Astrocyte of the cerebellum (primary cell): ENCODE results near the gene NDST1.
A peak's percentile ranks its signal among the peaks of the same experiment; 100 is the strongest.

Experiments
- DNase-seq: peaks from one replicate; pipeline ENCODE4 v3.0.0-alpha.2; 2011; ENCODE audit warnings: low read depth
- H3K4me3 ChIP-seq: 2 replicates; pipeline ENCODE4 v1.5.1; 2011; ENCODE audit warnings: mild to moderate bottlenecking, low read depth, low read length, moderate library complexity
- in situ Hi-C: cut with HindIII; loops from 2 replicates; pipeline ENCODE4 v1.10.0; 2017; ENCODE audit warnings: low sequenced_read_pairs
- TF ChIP-seq, protein P1 (sequence below): IDR thresholded peaks from 2 replicates; pipeline ENCODE4 v1.5.1; 2012; ENCODE audit warnings: low read length, low read depth, moderate library complexity, mild to moderate bottlenecking; ENCODE audit errors: missing control alignments

Gene NDST1

DNA sequence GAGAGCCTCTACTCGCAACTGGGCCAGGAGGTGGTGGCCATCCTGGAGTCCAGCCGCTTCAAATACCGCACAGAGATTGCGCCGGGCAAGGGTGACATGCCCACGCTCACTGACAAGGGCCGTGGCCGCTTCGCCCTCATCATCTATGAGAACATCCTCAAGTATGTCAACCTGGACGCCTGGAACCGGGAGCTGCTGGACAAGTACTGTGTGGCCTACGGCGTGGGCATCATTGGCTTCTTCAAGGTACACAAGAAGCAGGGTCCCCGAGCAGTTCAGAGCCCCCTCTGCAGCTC is 13.5 kb downstream of the NDST1 start:
- no peak overlapping the region for H3K4me3 ChIP-seq
- TF ChIP-seq, protein P1, sequence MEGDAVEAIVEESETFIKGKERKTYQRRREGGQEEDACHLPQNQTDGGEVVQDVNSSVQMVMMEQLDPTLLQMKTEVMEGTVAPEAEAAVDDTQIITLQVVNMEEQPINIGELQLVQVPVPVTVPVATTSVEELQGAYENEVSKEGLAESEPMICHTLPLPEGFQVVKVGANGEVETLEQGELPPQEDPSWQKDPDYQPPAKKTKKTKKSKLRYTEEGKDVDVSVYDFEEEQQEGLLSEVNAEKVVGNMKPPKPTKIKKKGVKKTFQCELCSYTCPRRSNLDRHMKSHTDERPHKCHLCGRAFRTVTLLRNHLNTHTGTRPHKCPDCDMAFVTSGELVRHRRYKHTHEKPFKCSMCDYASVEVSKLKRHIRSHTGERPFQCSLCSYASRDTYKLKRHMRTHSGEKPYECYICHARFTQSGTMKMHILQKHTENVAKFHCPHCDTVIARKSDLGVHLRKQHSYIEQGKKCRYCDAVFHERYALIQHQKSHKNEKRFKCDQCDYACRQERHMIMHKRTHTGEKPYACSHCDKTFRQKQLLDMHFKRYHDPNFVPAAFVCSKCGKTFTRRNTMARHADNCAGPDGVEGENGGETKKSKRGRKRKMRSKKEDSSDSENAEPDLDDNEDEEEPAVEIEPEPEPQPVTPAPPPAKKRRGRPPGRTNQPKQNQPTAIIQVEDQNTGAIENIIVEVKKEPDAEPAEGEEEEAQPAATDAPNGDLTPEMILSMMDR: no peak

DNA sequence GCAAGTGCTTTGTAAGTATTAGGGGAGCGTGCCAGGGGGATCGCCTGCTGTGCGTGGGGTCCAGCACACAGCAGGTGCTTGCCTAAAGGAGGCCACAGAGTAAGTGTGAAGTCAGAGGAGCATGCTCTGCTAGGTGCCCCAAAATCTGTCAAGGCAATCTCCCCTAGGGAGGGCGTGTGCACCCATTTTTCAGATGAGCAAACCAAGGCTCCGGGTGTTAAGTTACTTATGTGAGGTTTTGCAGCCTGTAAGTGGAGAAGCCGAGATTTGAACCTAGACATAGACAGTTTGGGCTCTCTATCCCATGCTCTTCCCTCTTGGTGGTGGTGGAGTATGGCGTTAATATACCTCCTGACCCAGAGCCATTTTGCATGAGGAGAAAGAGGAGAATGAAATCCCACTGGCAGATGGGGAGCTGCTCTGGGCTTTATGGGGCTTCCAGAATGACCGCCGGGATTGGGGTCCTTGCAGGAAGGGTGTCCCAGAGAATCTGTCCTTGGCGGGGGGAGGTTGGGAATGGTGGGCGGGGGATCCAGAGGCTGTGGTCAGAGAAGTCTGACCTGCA is 14.1 kb downstream of the NDST1 start:
- H3K4me3 ChIP-seq: no peak overlapping the region
- in situ Hi-C loops: no loop called here
- no peak for DNase-seq
- TF ChIP-seq, protein P1: no peak

More for the DNA sequence above, 13.5 kb downstream of the NDST1 start:
- in situ Hi-C loops: no loop called here
- no peak for DNase-seq

DNA sequence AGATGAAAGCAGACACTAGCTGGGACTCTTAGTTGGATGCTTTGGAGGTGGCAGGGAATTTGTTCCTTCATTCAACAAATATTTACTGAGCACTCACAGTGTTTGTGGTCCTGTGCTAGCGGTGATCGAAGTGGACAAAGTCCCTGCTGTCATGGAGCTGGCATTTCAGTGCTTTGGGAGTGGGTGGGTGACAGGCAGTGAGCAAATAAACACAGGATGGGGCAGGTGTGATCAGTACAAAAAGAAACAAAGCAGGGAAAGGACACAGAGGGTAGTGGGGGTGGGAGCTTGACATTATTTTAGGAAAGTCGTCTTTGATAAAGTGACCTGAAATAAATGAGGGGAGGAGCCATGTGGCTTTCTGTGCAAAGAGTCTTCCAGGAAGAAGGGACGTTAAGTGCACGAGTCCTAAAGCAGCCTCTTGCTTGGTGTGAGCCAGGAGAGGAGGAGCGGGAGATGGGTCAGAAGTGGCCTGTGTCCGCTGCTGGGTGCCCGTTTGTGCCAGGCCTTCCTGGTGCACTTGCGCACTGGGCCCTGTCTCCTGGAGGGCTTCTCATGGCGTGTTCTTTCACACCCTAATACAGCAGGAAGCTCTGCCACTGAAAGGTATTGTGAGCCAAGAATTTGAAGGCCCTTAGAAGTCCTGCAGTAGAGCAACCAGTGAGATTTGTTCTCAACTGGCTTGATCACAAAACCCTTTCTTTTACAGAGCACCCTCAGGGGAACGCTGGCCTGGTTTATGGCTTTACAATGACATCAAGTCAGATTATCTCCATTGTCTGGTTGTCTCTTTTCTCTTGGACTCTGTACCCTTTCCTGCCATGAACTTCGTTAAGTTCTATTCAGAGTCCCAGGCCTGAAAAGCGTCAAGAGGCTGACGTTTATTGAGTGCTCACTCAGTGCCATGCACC is 14.8 kb downstream of the NDST1 start:
- TF ChIP-seq, protein P1: no peak
- in situ Hi-C loops: no loop called here
- DNase-seq: no peak
- no peak overlapping the region for H3K4me3 ChIP-seq

DNA sequence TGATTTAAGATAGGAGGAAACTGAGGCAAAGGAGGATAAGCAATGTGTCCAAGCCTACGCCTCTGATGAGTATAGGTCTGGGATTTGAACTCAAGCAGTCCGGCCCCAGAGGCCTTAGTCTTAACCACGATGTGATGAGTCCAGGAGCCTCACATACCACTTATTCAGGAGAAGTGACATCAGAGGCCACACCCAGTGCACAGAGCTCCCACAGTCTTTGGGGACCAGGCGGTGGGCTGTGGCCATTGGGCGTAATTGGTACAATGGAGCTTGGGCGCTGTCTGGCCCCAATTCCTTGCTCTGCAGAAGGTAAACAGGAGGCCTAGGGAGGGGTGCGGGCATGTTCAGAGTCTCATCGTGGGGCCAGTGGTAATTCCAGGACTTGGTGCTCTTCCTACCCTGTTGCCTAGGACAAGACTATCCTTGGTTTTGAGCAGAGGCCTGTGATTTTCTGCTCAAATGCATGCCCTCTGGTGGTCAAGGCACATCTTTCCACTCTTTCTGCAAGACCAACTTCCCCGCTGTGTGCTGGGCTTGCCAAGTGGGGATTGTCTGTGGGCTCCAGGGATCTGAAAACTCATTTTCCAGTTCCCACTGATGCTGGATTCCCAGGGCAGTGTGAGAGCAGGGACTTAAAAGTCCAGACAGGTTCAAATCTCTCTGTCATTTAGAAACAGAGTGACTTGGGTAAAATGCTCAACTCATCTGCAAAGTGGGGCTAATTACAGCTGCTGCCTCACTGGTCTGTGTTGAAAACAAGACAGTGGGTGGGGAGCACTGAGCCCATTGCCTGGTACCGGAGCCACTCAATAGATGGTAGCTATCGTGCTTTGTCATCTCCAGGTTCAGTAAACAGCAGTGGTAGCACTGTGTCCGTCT is 15.8 kb downstream of the NDST1 start:
- in situ Hi-C loops: no loop called here
- TF ChIP-seq, protein P1: peak; percentile 81
- DNase-seq: peak; percentile 75
- H3K4me3 ChIP-seq: no peak overlapping the region

DNA sequence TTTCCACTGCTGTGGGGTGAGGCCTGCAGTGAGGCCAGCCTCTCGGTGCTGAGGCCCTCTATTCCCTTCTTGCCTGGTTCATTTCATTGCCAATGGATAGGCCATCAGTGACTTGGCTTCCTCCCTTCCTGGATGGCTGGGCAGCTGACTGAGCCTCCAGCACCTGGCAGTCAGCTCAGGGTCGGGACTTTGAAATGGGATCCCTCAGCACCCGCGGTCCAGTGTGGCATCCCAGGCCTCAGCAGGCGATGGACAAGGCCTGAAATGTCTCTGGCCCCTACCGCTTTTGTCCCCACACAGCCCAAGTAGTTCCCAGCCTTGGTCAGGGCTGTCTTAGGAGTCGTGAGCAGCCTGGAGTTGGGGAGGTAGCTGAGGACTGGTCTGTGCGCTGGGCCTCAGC is 17.2 kb downstream of the NDST1 start:
- H3K4me3 ChIP-seq: no peak overlapping the region
- DNase-seq: no peak
- TF ChIP-seq, protein P1: no peak
- in situ Hi-C loops: no loop called here

DNA sequence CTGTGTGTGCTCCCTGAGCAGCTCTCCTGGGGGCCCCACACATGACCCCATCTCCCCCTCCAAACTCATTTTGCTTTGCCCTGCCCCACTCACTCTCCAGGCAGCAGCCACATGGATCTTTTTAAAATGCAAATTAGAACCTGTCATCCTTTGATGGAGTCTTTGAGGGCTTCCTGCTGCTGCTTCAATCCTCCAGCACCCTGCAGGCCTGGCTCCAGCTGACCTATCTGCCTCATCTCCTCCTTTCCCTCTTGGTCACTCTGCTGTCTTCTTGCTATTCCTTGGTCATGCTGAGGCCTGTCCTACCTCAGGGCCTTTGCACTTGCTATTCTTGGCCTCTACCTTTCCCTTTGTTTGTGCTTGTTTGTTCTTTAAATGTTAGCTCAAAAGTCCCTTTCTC is 17.9 kb downstream of the NDST1 start:
- TF ChIP-seq, protein P1: no peak
- in situ Hi-C loops: no loop called here
- no peak for DNase-seq

More for the DNA sequence above, 17.9 kb downstream of the NDST1 start:
- no peak overlapping the region for H3K4me3 ChIP-seq
